Nephron (organoid): Measurements from ENCODE around the gene ZBTB14.

Experiments used
- H3K27ac Mint-ChIP-seq, 3 experiments: 2 replicates each; pipeline ENCODE4 v1.8.0; 2020; ENCODE audit warnings: mixed read lengths in 3 of 3, mild to moderate bottlenecking in 2 of 3, moderate library complexity in 1 of 3
- H3K27me3 Mint-ChIP-seq: 2 replicates; pipeline ENCODE4 v1.8.0; 2021; ENCODE audit warnings: low read depth, mild to moderate bottlenecking, moderate library complexity, mixed read lengths
- H3K36me3 Mint-ChIP-seq: 2 replicates; pipeline ENCODE4 v1.8.0; 2020; ENCODE audit warnings: low read depth, mixed read lengths
- H3K4me1 Mint-ChIP-seq: 2 replicates; pipeline ENCODE4 v1.8.0; 2020; ENCODE audit warnings: mixed read lengths
- H3K4me3 Mint-ChIP-seq, 3 experiments: 2 replicates each; pipeline ENCODE4 v1.8.0; 2020; ENCODE audit warnings: mild to moderate bottlenecking in 3 of 3, mixed read lengths in 3 of 3, moderate library complexity in 2 of 3
- H3K9me3 Mint-ChIP-seq: 2 replicates; pipeline ENCODE4 v1.8.0; 2020; ENCODE audit warnings: mixed read lengths
- CTCF ChIP-seq, 3 experiments: fragments of 200-600 bp; sonication (generic); IDR thresholded peaks; one replicate each; pipeline ENCODE4 v1.5.0; 2021; ENCODE audit warnings: antibody characterized with exemption in 3 of 3; ENCODE audit not compliant: unreplicated experiment in 3 of 3

Gene ZBTB14

GRCh38 chr18:5268874-5269273 lies 26.7 kb downstream of the ZBTB14 start:
- Mint-ChIP-seq H3K36me3 (no peaks in the 10 kb centered on the region), H3K9me3 (peaks cover 27% of the 10 kb centered on the region)
- TF ChIP-seq CTCF (IDR thresholded peaks at IDR 0.05; ENCODE audit: unreplicated experiment in 3 of 3), result no peak

GRCh38 chr18:5266721-5267120 lies 28.8 kb downstream of the ZBTB14 start:
- H3K4me1 Mint-ChIP-seq, result no peaks in the 10 kb centered on the region
- no peak for TF ChIP-seq CTCF (IDR thresholded peaks at IDR 0.05; ENCODE audit: unreplicated experiment in 3 of 3)

More at GRCh38 chr18:5268874-5269273, 26.7 kb downstream of the ZBTB14 start:
- Mint-ChIP-seq H3K27me3 (no peaks in the 10 kb centered on the region), H3K4me3 (no peak overlapping the region), H3K27ac (no peak overlapping the region), H3K4me1 (no peaks in the 10 kb centered on the region)

GRCh38 chr18:5253910-5254309 lies 41.6 kb downstream of the ZBTB14 start:
- no peak for TF ChIP-seq CTCF (IDR thresholded peaks at IDR 0.05; ENCODE audit: unreplicated experiment in 3 of 3)
- H3K36me3 Mint-ChIP-seq, result no peaks in the 10 kb centered on the region
- no peak overlapping the region for H3K4me3 Mint-ChIP-seq
- H3K4me1 Mint-ChIP-seq, result no peaks in the 10 kb centered on the region
- peaks cover 3% of the 10 kb centered on the region for H3K27me3 Mint-ChIP-seq
- no peaks in the 10 kb centered on the region for H3K9me3 Mint-ChIP-seq
- no peak overlapping the region for H3K27ac Mint-ChIP-seq

More at GRCh38 chr18:5266721-5267120, 28.8 kb downstream of the ZBTB14 start:
- Mint-ChIP-seq H3K36me3 (no peaks in the 10 kb centered on the region), H3K27ac (no peak overlapping the region), H3K27me3 (no peaks in the 10 kb centered on the region), H3K9me3 (peaks cover 32% of the 10 kb centered on the region), H3K4me3 (no peak overlapping the region)

- no peaks in the 10 kb centered on the region for H3K36me3 Mint-ChIP-seq
- no peaks in the 10 kb centered on the region for H3K9me3 Mint-ChIP-seq
- TF ChIP-seq CTCF (IDR thresholded peaks at IDR 0.05; ENCODE audit: unreplicated experiment in 3 of 3), result no peak
- no peaks in the 10 kb centered on the region for H3K27me3 Mint-ChIP-seq
- no peak overlapping the region for H3K27ac Mint-ChIP-seq
- no peaks in the 10 kb centered on the region for H3K4me1 Mint-ChIP-seq
- H3K4me3 Mint-ChIP-seq, result no peak overlapping the region
Observed at GRCh38 chr18:5251117-5251516, 44.4 kb downstream of the ZBTB14 start.

GRCh38 chr18:5250603-5251002 lies 44.9 kb downstream of the ZBTB14 start:
- H3K36me3 Mint-ChIP-seq, result no peaks in the 10 kb centered on the region
- H3K4me3 Mint-ChIP-seq, result no peak overlapping the region
- H3K9me3 Mint-ChIP-seq, result no peaks in the 10 kb centered on the region
- no peaks in the 10 kb centered on the region for H3K4me1 Mint-ChIP-seq
- no peak for TF ChIP-seq CTCF (IDR thresholded peaks at IDR 0.05; ENCODE audit: unreplicated experiment in 3 of 3)
- H3K27ac Mint-ChIP-seq, result no peak overlapping the region
- no peaks in the 10 kb centered on the region for H3K27me3 Mint-ChIP-seq

GRCh38 chr18:5244941-5245340 lies 50.6 kb downstream of the ZBTB14 start:
- Mint-ChIP-seq H3K9me3 (no peaks in the 10 kb centered on the region), H3K4me3 (no peak overlapping the region), H3K4me1 (peaks cover 20% of the 10 kb centered on the region), H3K27ac (no peak overlapping the region), H3K27me3 (no peaks in the 10 kb centered on the region), H3K36me3 (peaks cover 40% of the 10 kb centered on the region)
- TF ChIP-seq CTCF (IDR thresholded peaks at IDR 0.05; ENCODE audit: unreplicated experiment in 3 of 3), result no peak
